Mesendoderm (in vitro differentiated cells): Measurements from ENCODE around the gene PARD3B.

Source experiments
- DNase-seq: peaks from one replicate; pipeline ENCODE4 v3.0.0; 2013
- H2AK5ac ChIP-seq: 2 replicates; pipeline ENCODE4 v1.6.1; 2013; ENCODE audit warnings: low read length, inconsistent platforms
- H2BK120ac ChIP-seq: 2 replicates; pipeline ENCODE4 v1.6.1; 2013; ENCODE audit warnings: low read depth, mild to moderate bottlenecking, low read length, moderate library complexity, mixed read lengths
- H2BK15ac ChIP-seq: replicated peaks from 2 replicates; pipeline ENCODE4 v1.6.1; 2013; ENCODE audit warnings: low read depth, mild to moderate bottlenecking, moderate library complexity
- H2BK5ac ChIP-seq: 2 replicates; pipeline ENCODE4 v1.6.1; 2013; ENCODE audit warnings: low read length, inconsistent platforms
- H3K18ac ChIP-seq: 2 replicates; pipeline ENCODE4 v1.6.1; 2013; ENCODE audit warnings: mild to moderate bottlenecking, low read length, mixed read lengths
- H3K23ac ChIP-seq: one replicate; pipeline ENCODE4 v1.6.1; 2013; ENCODE audit warnings: low read length
- H3K27ac ChIP-seq: 2 replicates; pipeline ENCODE4 v1.5.1; 2013; ENCODE audit warnings: low read depth, mild to moderate bottlenecking, inconsistent platforms, low read length, moderate library complexity
- H3K27me3 ChIP-seq: 2 replicates; pipeline ENCODE4 v1.6.1; 2013; ENCODE audit warnings: low read length, control low read depth, mild to moderate bottlenecking, inconsistent platforms; ENCODE audit not compliant: insufficient read depth, poor library complexity
- H3K36me3 ChIP-seq: 2 replicates; pipeline ENCODE4 v1.6.1; 2013; ENCODE audit warnings: low read length, inconsistent platforms; ENCODE audit not compliant: control insufficient read depth, insufficient read depth
- H3K4ac ChIP-seq: one replicate; pipeline ENCODE4 v1.6.1; 2013; ENCODE audit warnings: low read depth, mild to moderate bottlenecking, low read length, moderate library complexity
- H3K4me1 ChIP-seq: 2 replicates; pipeline ENCODE4 v1.6.1; 2013; ENCODE audit warnings: low read depth, low read length, inconsistent platforms; ENCODE audit not compliant: control insufficient read depth
- H3K4me2 ChIP-seq: 2 replicates; pipeline ENCODE4 v1.6.1; 2013; ENCODE audit warnings: low read length
- H3K4me3 ChIP-seq: 2 replicates; pipeline ENCODE4 v1.5.1; 2013; ENCODE audit warnings: mild to moderate bottlenecking, low read length
- H3K56ac ChIP-seq: one replicate; pipeline ENCODE4 v1.6.1; 2013; ENCODE audit warnings: low read length
- H3K79me1 ChIP-seq: 2 replicates; pipeline ENCODE4 v1.6.1; 2013; ENCODE audit warnings: low read length, inconsistent platforms
- H3K79me2 ChIP-seq: 2 replicates; pipeline ENCODE4 v1.6.1; 2013; ENCODE audit warnings: mild to moderate bottlenecking, low read length; ENCODE audit not compliant: control insufficient read depth, insufficient read depth
- H3K9ac ChIP-seq: 2 replicates; pipeline ENCODE4 v1.6.1; 2013; ENCODE audit warnings: low read length, inconsistent platforms
- H4K5ac ChIP-seq: one replicate; pipeline ENCODE4 v1.6.1; 2013; ENCODE audit warnings: low read length
- H4K8ac ChIP-seq: one replicate; pipeline ENCODE4 v1.6.1; 2013; ENCODE audit warnings: low read depth, mild to moderate bottlenecking, control low read depth, low read length, moderate library complexity
- WGBS: extraction: QIAGEN DNeasy Blood & Tissue Kit; methylation state at CpG from one replicate; pipeline ENCODE4 v1.1.7; 2013; ENCODE audit warnings: low lambda C conversion rate, missing lambda C conversion rate; ENCODE audit not compliant: insufficient coverage; ENCODE audit errors: extremely low coverage; 5-methylcytosine and 5-hydroxymethylcytosine counted together

Gene PARD3B

GRCh38 chr2:204504594-204504993 is 40.7 kb upstream of the PARD3B start:
- H3K79me2 ChIP-seq: no peaks in the 10 kb centered on the region

GRCh38 chr2:204505488-204505887 is 39.8 kb upstream of the PARD3B start:
- no peak overlapping the region for H2BK120ac ChIP-seq

More at GRCh38 chr2:204504594-204504993, 40.7 kb upstream of the PARD3B start:
- no peak overlapping the region for H3K9ac ChIP-seq
- H3K27ac ChIP-seq: no peak overlapping the region
- no peak for DNase-seq
- H3K36me3 ChIP-seq: no peaks in the 10 kb centered on the region
- no peak overlapping the region for H3K4me2 ChIP-seq
- no peak overlapping the region for H2BK120ac ChIP-seq
- H3K27me3 ChIP-seq: no peaks in the 10 kb centered on the region
- H2AK5ac ChIP-seq: no peak overlapping the region
- H3K23ac ChIP-seq: no peak overlapping the region
- no peak overlapping the region for H3K18ac ChIP-seq
- no peak overlapping the region for H3K4ac ChIP-seq
- no CpG with 5 or more reads among the region's 2 CpGs for WGBS
- no peak overlapping the region for H2BK15ac ChIP-seq
- H4K8ac ChIP-seq: no peak overlapping the region
- no peak overlapping the region for H3K4me3 ChIP-seq
- no peaks in the 10 kb centered on the region for H3K4me1 ChIP-seq
- no peak overlapping the region for H3K56ac ChIP-seq
- H4K5ac ChIP-seq: no peak overlapping the region
- no peaks in the 10 kb centered on the region for H3K79me1 ChIP-seq
- no peak overlapping the region for H2BK5ac ChIP-seq

GRCh38 chr2:204505946-204506345 is 39.3 kb upstream of the PARD3B start:
- no CpG with 5 or more reads among the region's 4 CpGs for WGBS
- H3K79me2 ChIP-seq: no peaks in the 10 kb centered on the region
- H3K36me3 ChIP-seq: no peaks in the 10 kb centered on the region
- H3K79me1 ChIP-seq: no peaks in the 10 kb centered on the region
- H4K5ac ChIP-seq: no peak overlapping the region
- H3K56ac ChIP-seq: no peak overlapping the region
- no peak overlapping the region for H4K8ac ChIP-seq
- H3K4me3 ChIP-seq: no peak overlapping the region
- H2AK5ac ChIP-seq: no peak overlapping the region
- no peak overlapping the region for H3K9ac ChIP-seq
- DNase-seq: no peak
- no peak overlapping the region for H2BK15ac ChIP-seq
- H3K27ac ChIP-seq: no peak overlapping the region
- H3K4me2 ChIP-seq: no peak overlapping the region
- H2BK120ac ChIP-seq: no peak overlapping the region
- no peaks in the 10 kb centered on the region for H3K4me1 ChIP-seq
- H2BK5ac ChIP-seq: no peak overlapping the region
- H3K4ac ChIP-seq: no peak overlapping the region
- no peak overlapping the region for H3K18ac ChIP-seq
- no peak overlapping the region for H3K23ac ChIP-seq
- H3K27me3 ChIP-seq: no peaks in the 10 kb centered on the region

More at GRCh38 chr2:204505488-204505887, 39.8 kb upstream of the PARD3B start:
- H2AK5ac ChIP-seq: no peak overlapping the region
- H3K79me1 ChIP-seq: no peaks in the 10 kb centered on the region
- no peak overlapping the region for H2BK15ac ChIP-seq
- no peak overlapping the region for H2BK5ac ChIP-seq
- H3K27me3 ChIP-seq: no peaks in the 10 kb centered on the region
- no peak overlapping the region for H3K4ac ChIP-seq
- no peaks in the 10 kb centered on the region for H3K4me1 ChIP-seq
- H3K36me3 ChIP-seq: no peaks in the 10 kb centered on the region
- H3K4me2 ChIP-seq: no peak overlapping the region
- no peak overlapping the region for H3K27ac ChIP-seq
- no peak overlapping the region for H4K8ac ChIP-seq
- no peak overlapping the region for H3K18ac ChIP-seq
- H3K9ac ChIP-seq: no peak overlapping the region
- H3K56ac ChIP-seq: no peak overlapping the region
- H3K79me2 ChIP-seq: no peaks in the 10 kb centered on the region
- H3K23ac ChIP-seq: no peak overlapping the region
- no peak for DNase-seq
- no peak overlapping the region for H4K5ac ChIP-seq
- no CpG with 5 or more reads among the region's 2 CpGs for WGBS
- H3K4me3 ChIP-seq: no peak overlapping the region

GRCh38 chr2:204507636-204508035 is 37.6 kb upstream of the PARD3B start:
- H3K79me2 ChIP-seq: no peaks in the 10 kb centered on the region
- H3K4me1 ChIP-seq: no peaks in the 10 kb centered on the region
- H3K56ac ChIP-seq: no peak overlapping the region
- H3K36me3 ChIP-seq: no peaks in the 10 kb centered on the region
- WGBS: no CpG with 5 or more reads among the region's 5 CpGs
- no peak overlapping the region for H2BK15ac ChIP-seq
- H3K4ac ChIP-seq: no peak overlapping the region
- H3K27me3 ChIP-seq: no peaks in the 10 kb centered on the region
- no peaks in the 10 kb centered on the region for H3K79me1 ChIP-seq
- no peak for DNase-seq
- H4K5ac ChIP-seq: no peak overlapping the region
- no peak overlapping the region for H3K9ac ChIP-seq
- no peak overlapping the region for H2BK5ac ChIP-seq
- no peak overlapping the region for H2BK120ac ChIP-seq
- H2AK5ac ChIP-seq: no peak overlapping the region
- no peak overlapping the region for H4K8ac ChIP-seq
- no peak overlapping the region for H3K4me3 ChIP-seq
- H3K18ac ChIP-seq: no peak overlapping the region
- no peak overlapping the region for H3K23ac ChIP-seq
- no peak overlapping the region for H3K4me2 ChIP-seq
- no peak overlapping the region for H3K27ac ChIP-seq

- Histone ChIP-seq H3K23ac (no peak overlapping the region), H3K9ac (no peak overlapping the region), H2BK15ac (no peak overlapping the region), H2AK5ac (no peak overlapping the region), H3K27ac (no peak overlapping the region), H3K4me2 (no peak overlapping the region), H3K56ac (no peak overlapping the region), H4K5ac (no peak overlapping the region), H4K8ac (no peak overlapping the region), H3K79me1 (no peaks in the 10 kb centered on the region), H3K4ac (no peak overlapping the region), H3K4me3 (no peak overlapping the region), H2BK5ac (no peak overlapping the region), H3K18ac (no peak overlapping the region), H3K36me3 (no peaks in the 10 kb centered on the region), H3K4me1 (no peaks in the 10 kb centered on the region), H2BK120ac (no peak overlapping the region), H3K79me2 (no peaks in the 10 kb centered on the region), H3K27me3 (no peaks in the 10 kb centered on the region)
- no peak for DNase-seq
- WGBS: no CpG with 5 or more reads among the region's 4 CpGs
Measured at GRCh38 chr2:204510709-204511420, 34.4 kb upstream of the PARD3B start.

- Histone ChIP-seq H2AK5ac (no peak overlapping the region), H2BK15ac (no peak overlapping the region), H3K9ac (no peak overlapping the region), H3K27me3 (no peaks in the 10 kb centered on the region), H3K18ac (no peak overlapping the region), H3K36me3 (no peaks in the 10 kb centered on the region), H3K27ac (no peak overlapping the region), H2BK5ac (no peak overlapping the region), H4K5ac (no peak overlapping the region), H3K4ac (no peak overlapping the region), H3K4me2 (no peak overlapping the region), H4K8ac (no peak overlapping the region), H2BK120ac (no peak overlapping the region), H3K4me1 (no peaks in the 10 kb centered on the region), H3K79me1 (no peaks in the 10 kb centered on the region), H3K56ac (no peak overlapping the region), H3K79me2 (no peaks in the 10 kb centered on the region), H3K23ac (no peak overlapping the region), H3K4me3 (no peak overlapping the region)
- no CpG with 5 or more reads among the region's 2 CpGs for WGBS
- no peak for DNase-seq
Measured at GRCh38 chr2:204514439-204514838, 30.8 kb upstream of the PARD3B start.
